ENCODE data around the gene NR3C2.

DNA sequence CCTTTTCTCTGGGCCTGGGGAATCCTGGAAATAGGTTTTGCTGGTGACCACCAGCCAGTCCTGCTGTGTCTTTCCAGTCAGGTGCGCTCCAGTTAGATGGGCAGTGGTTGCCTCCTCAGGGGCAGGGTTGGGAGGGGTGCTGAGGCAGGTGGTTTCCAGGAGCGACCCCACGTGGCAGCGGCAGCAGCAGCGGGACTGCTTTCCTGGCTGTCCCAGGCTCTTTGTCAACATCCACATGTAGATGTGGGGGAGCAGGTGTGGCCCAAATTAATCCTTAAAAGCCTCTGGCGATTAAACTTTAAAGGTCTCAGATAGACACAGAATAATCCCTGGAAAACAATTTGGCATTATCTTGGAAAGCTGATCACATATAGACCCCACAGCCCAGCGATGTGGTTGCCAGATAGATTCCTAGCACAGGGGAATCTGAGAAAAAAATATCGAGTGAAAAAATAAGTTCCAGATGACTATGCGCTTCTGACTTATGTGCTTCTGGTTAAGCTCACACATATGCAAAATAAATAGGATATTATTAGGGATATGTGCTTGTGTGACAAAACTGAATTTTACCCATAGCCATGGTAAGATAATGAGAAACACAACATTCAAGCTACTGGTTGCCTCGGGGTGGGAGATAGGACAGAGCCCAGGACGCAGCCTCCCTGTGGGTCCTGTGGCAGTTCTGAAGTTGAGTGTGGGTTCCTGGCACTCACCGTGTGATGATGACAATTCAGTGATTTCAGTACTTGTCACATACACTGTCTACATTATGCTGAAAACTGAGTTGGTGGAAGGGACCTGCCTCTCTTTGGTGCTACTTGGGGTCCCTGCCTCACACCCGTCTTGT, 373.9 kb downstream of the NR3C2 start:
- no peak for TF ChIP-seq EZH2 (IDR thresholded peaks at IDR 0.05)
- no peak for TF ChIP-seq POLR2AphosphoS5 (IDR thresholded peaks at IDR 0.05; ENCODE audit: borderline replicate concordance, low read depth, low read length)
